G401.6 (cell line): Measurements from ENCODE around the gene CSF2.

ENCODE experiments used
- FAIRE-seq: peaks from 2 replicates; lab custom pipeline; 2012; peaks lifted over from hg19 to GRCh38; lab: Jason Lieb, UNC

The CSF2 gene

GRCh38 chr5:132073231-132074013 is at the start of gene CSF2:
Gene CSF2, plus strand, starts transcription at chr5:132073789. Its CDS starts 35 bp downstream, at chr5:132073824.
- no peak for FAIRE-seq

GRCh38 chr5:132024117-132024435 is 49.5 kb upstream of the CSF2 start:
- no peak for FAIRE-seq

- FAIRE-seq: no peak
Measured at GRCh38 chr5:132024789-132025402, 48.7 kb upstream of the CSF2 start.

GRCh38 chr5:132025403-132025971 is 48.1 kb upstream of the CSF2 start:
- no peak for FAIRE-seq

- FAIRE-seq: no peak
Measured at GRCh38 chr5:132026516-132027008, 47.0 kb upstream of the CSF2 start.

- no peak for FAIRE-seq
Measured at GRCh38 chr5:132027027-132027426, 46.6 kb upstream of the CSF2 start.

- no peak for FAIRE-seq
Measured at GRCh38 chr5:132029609-132030330, 43.8 kb upstream of the CSF2 start.

- FAIRE-seq: no peak
Measured at GRCh38 chr5:132030610-132031009, 43.0 kb upstream of the CSF2 start.

- FAIRE-seq: no peak
Measured at GRCh38 chr5:132032196-132032595, 41.4 kb upstream of the CSF2 start.

- no peak for FAIRE-seq
Measured at GRCh38 chr5:132033122-132033521, 40.5 kb upstream of the CSF2 start.

GRCh38 chr5:132037353-132037752 is 36.2 kb upstream of the CSF2 start:
- no peak for FAIRE-seq

GRCh38 chr5:132044207-132044606 is 29.4 kb upstream of the CSF2 start:
- FAIRE-seq: no peak

GRCh38 chr5:132046880-132047299 is 26.7 kb upstream of the CSF2 start:
- no peak for FAIRE-seq

GRCh38 chr5:132049093-132049492 is 24.5 kb upstream of the CSF2 start:
- no peak for FAIRE-seq

- FAIRE-seq: no peak
Measured at GRCh38 chr5:132049559-132049958, 24.0 kb upstream of the CSF2 start.

- no peak for FAIRE-seq
Measured at GRCh38 chr5:132050136-132050535, 23.5 kb upstream of the CSF2 start.

- FAIRE-seq: no peak
Measured at GRCh38 chr5:132050661-132051552, 22.7 kb upstream of the CSF2 start.

- no peak for FAIRE-seq
Measured at GRCh38 chr5:132052520-132052919, 21.1 kb upstream of the CSF2 start.

GRCh38 chr5:132053483-132053882 is 20.1 kb upstream of the CSF2 start:
- FAIRE-seq: no peak

GRCh38 chr5:132054031-132054696 is 19.4 kb upstream of the CSF2 start:
- FAIRE-seq: no peak
